PC-9 (cell line): ENCODE results near the gene SLC2A9. TPM values are rescaled to one million over a fixed set of nuclear protein-coding genes. Genes with fewer than 3 reads are reported as not detected.
"Not testable (repeated sequence)": the region's sequence is repeated elsewhere in the genome, so short reads cannot be mapped to it uniquely, and the experiment has no call there.

Experiments used
- BruUV-seq: library from RNA; stranded (reverse); fragments of 400-500 nt; replicated peaks from 2 replicates; lab custom pipeline; 2021; lab: Mats Ljungman, UMichigan
- CTCF ChIA-PET: fragments of 300-600 bp; sonication (Branson Sonifier 250); formaldehyde crosslinking; loops from one replicate; lab custom pipeline; 2022; ENCODE audit warnings: antibody characterized with exemption; lab: Charles Lee
- POLR2A ChIA-PET: fragments of 300-600 bp; sonication (Branson Sonifier 250); formaldehyde crosslinking; loops from one replicate; lab custom pipeline; 2022; ENCODE audit warnings: antibody characterized with exemption; ENCODE audit not compliant: unreplicated experiment; lab: Charles Lee
- DNase-seq, 2 experiments: peaks; one replicate each; pipeline versions ENCODE4 v3.0.0 to v3.0.0-alpha.2; 2015 to 2022; ENCODE audit warnings: mixed read lengths in 1 of 2
- H2AFZ ChIP-seq: fragments of 200-600 bp; sonication (generic); 2 replicates; pipeline ENCODE4 v1.8.1; 2017; ENCODE audit warnings: antibody characterized with exemption
- H3F3A ChIP-seq: fragments of 200-600 bp; sonication (generic); 2 replicates; pipeline ENCODE4 v1.8.1; 2017; ENCODE audit warnings: antibody characterized with exemption, mild to moderate bottlenecking, low read depth; ENCODE audit not compliant: insufficient read depth
- H3K27ac ChIP-seq: fragments of 200-600 bp; sonication (generic); 2 replicates; pipeline ENCODE4 v1.6.1; 2016; ENCODE audit warnings: mixed run types
- H3K27me3 ChIP-seq: fragments of 200-600 bp; sonication (generic); 2 replicates; pipeline ENCODE4 v1.6.1; 2016; ENCODE audit warnings: low read depth, mixed run types; ENCODE audit not compliant: insufficient read depth
- H3K36me3 ChIP-seq: fragments of 200-600 bp; sonication (generic); 2 replicates; pipeline ENCODE4 v1.6.1; 2016; ENCODE audit warnings: low read depth, mixed run types
- H3K4me1 ChIP-seq: fragments of 200-600 bp; sonication (generic); replicated peaks from 2 replicates; pipeline ENCODE4 v1.6.1; 2016; ENCODE audit warnings: mixed run types; ENCODE audit not compliant: insufficient read depth
- H3K4me2 ChIP-seq: fragments of 200-600 bp; sonication (generic); 2 replicates; pipeline ENCODE4 v1.6.1; 2017; ENCODE audit warnings: mixed run types
- H3K4me3 ChIP-seq: fragments of 200-600 bp; sonication (generic); 2 replicates; pipeline ENCODE4 v1.6.1; 2016; ENCODE audit warnings: mixed run types
- H3K79me2 ChIP-seq: fragments of 200-600 bp; sonication (generic); 2 replicates; pipeline ENCODE4 v1.6.1; 2017; ENCODE audit warnings: low read depth, mixed run types
- H3K9me2 ChIP-seq: fragments of 200-600 bp; sonication (generic); 2 replicates; pipeline ENCODE4 v1.8.1; 2017; ENCODE audit warnings: mild to moderate bottlenecking; ENCODE audit not compliant: insufficient read depth
- H3K9me3 ChIP-seq: fragments of 200-600 bp; sonication (generic); 2 replicates; pipeline ENCODE4 v1.8.1; 2016; ENCODE audit warnings: low read depth; ENCODE audit not compliant: insufficient read depth
- H4K20me1 ChIP-seq: fragments of 200-600 bp; sonication (generic); 2 replicates; pipeline ENCODE4 v1.8.1; 2017; ENCODE audit not compliant: insufficient read depth
- EZH2 ChIP-seq: fragments of 200-600 bp; sonication (generic); IDR thresholded peaks from 2 replicates; pipeline ENCODE4 v1.8.0; 2017; ENCODE audit warnings: antibody characterized with exemption, low read depth
- intact Hi-C: fragments of 100-400 bp; cut with micrococcal nuclease; formaldehyde crosslinking; loops from one replicate; pipeline ENCODE4 v1.10.0; 2022; ENCODE audit not compliant: unreplicated experiment
- total RNA-seq: library from RNA; stranded (reverse); gene quantifications from 2 replicates; pipeline ENCODE4 v1.2.3, GENCODE V29; 2021
- TF ChIP-seq, protein P1 (sequence below): fragments of 200-600 bp; sonication (generic); conservative IDR thresholded peaks from 2 replicates; pipeline ENCODE4 v1.6.1; 2017; ENCODE audit warnings: mixed run types, antibody characterized with exemption, mild to moderate bottlenecking, moderate library complexity

Gene SLC2A9
- total RNA-seq, 1 experiment from 2014 or later = 0.28 TPM

- Histone ChIP-seq H3K27me3 (no peaks in the 10 kb centered on the region), H3K4me3 (no peak overlapping the region), H4K20me1 (no peaks in the 10 kb centered on the region), H3K4me2 (no peak overlapping the region), H3K27ac (no peak overlapping the region), H3K79me2 (no peaks in the 10 kb centered on the region), H3K4me1 (no peaks in the 10 kb centered on the region), H3F3A (no peaks in the 10 kb centered on the region), H3K9me3 (no peaks in the 10 kb centered on the region), H2AFZ (no peak overlapping the region), H3K9me2 (no peaks in the 10 kb centered on the region), H3K36me3 (no peaks in the 10 kb centered on the region)
- DNase-seq = no peak
- TF ChIP-seq, protein P1, sequence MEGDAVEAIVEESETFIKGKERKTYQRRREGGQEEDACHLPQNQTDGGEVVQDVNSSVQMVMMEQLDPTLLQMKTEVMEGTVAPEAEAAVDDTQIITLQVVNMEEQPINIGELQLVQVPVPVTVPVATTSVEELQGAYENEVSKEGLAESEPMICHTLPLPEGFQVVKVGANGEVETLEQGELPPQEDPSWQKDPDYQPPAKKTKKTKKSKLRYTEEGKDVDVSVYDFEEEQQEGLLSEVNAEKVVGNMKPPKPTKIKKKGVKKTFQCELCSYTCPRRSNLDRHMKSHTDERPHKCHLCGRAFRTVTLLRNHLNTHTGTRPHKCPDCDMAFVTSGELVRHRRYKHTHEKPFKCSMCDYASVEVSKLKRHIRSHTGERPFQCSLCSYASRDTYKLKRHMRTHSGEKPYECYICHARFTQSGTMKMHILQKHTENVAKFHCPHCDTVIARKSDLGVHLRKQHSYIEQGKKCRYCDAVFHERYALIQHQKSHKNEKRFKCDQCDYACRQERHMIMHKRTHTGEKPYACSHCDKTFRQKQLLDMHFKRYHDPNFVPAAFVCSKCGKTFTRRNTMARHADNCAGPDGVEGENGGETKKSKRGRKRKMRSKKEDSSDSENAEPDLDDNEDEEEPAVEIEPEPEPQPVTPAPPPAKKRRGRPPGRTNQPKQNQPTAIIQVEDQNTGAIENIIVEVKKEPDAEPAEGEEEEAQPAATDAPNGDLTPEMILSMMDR = no peak
- no peak for TF ChIP-seq EZH2
- ChIA-PET POLR2A (no interaction called here), CTCF (no interaction called here)
- intact Hi-C loops = no loop called here
- no TSS peak for BruUV-seq
Measured at GRCh38 chr4:9792381-9792780, 228.9 kb downstream of the SLC2A9 start.

DNA sequence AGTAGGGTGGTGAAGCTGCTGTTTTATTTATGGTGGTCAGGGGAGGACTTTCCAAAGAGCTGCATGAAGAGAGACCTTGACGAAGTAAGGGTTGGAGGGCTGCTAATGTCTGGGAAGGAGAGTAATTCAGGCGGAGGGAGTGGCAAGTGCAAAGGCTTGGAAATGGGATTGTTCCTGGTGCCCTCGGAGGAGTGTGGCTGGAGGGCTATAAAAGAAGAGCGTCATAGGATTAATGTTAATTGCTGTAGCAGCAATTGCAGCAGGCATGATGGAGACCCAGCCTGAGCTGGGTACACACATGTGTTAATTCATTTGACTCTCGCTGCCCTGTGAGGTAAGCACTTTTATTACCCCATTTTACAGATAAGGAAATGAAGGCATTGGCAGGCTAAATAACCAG is 235.4 kb downstream of the SLC2A9 start:
- BruUV-seq = not testable (repeated sequence)

DNA sequence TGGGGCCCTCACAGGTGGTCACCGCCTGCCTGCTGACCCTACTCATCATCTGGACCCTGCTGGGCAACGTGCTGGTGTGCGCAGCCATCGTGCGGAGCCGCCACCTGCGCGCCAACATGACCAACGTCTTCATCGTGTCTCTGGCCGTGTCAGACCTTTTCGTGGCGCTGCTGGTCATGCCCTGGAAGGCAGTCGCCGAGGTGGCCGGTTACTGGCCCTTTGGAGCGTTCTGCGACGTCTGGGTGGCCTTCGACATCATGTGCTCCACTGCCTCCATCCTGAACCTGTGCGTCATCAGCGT is 239.2 kb downstream of the SLC2A9 start:
- no peak for DNase-seq
- Histone ChIP-seq H3K36me3 (no peaks in the 10 kb centered on the region), H3K4me3 (no peak overlapping the region), H3K4me1 (no peaks in the 10 kb centered on the region), H3F3A (no peaks in the 10 kb centered on the region), H3K4me2 (no peak overlapping the region), H4K20me1 (no peaks in the 10 kb centered on the region), H2AFZ (no peak overlapping the region), H3K27me3 (no peaks in the 10 kb centered on the region), H3K9me3 (no peaks in the 10 kb centered on the region), H3K9me2 (no peaks in the 10 kb centered on the region), H3K79me2 (no peaks in the 10 kb centered on the region), H3K27ac (no peak overlapping the region)
- intact Hi-C loops = no loop called here
- ChIA-PET POLR2A (no interaction called here), CTCF (no interaction called here)
- no TSS peak for BruUV-seq
- TF ChIP-seq, protein P1 = no peak
- no peak for TF ChIP-seq EZH2

More for the DNA sequence above, 235.4 kb downstream of the SLC2A9 start:
- H3K4me1 ChIP-seq, DNase-seq, CTCF ChIA-PET, H3K4me2 ChIP-seq, H3K9me2 ChIP-seq, H2AFZ ChIP-seq, POLR2A ChIA-PET, H3K4me3 ChIP-seq, H3K9me3 ChIP-seq, H3K27me3 ChIP-seq, H4K20me1 ChIP-seq, H3K79me2 ChIP-seq, H3K27ac ChIP-seq, H3K36me3 ChIP-seq, intact Hi-C loops, H3F3A ChIP-seq: not testable (repeated sequence)

DNA sequence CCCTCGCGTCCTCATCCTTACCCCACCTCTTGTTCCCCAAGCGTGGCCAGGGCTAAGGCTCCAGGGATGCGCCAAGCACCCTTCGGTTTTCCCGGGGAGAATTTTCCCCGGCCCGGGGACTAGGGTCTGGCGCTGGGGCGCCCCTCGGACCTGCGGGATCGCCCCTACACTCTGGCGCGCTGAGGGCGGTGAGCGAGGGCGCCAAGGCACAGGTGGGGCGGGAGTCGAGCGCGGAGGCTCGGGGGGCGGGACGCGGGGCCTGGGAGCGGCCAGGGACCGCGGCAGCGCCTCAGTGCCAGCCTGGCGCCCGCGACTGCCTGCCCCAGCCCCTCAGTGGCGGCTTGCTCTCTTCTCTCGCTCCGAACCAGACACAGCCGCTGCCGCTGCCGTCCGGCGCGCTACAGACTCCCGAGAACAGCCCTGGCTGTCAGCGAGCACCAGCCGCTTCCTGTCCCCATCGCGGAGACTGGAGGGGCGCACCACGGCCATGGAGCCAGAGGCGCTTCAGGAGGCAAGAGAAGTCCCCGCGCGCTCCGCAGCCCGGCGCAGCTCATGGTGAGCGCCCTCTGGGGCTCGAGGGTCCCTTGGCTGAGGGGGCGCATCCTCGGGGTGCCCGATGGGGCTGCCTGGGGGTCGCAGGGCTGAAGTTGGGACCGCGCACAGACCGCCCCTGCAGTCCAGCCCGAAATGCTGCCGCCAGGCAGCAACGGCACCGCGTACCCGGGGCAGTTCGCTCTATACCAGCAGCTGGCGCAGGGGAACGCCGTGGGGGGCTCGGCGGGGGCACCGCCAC is 239.8 kb downstream of the SLC2A9 start, which contains the start of gene DRD5:
Gene DRD5 (plus strand): TSS at position 292 of the 793 bp plus-strand sequence. CDS start 396 bp downstream, at position 688.
- Histone ChIP-seq H3K9me3 (no peaks in the 10 kb centered on the region), H3K9me2 (no peaks in the 10 kb centered on the region), H3K4me3 (no peak within 1 kb of the TSS), H4K20me1 (no peaks in the 10 kb centered on the region), H3F3A (no peaks in the 10 kb centered on the region), H3K79me2 (no peaks in the 10 kb centered on the region), H3K27me3 (no peaks in the 10 kb centered on the region), H3K27ac (no peak within 1 kb of the TSS), H3K36me3 (no peaks in the 10 kb centered on the region), H3K4me2 (no peak within 1 kb of the TSS), H2AFZ (no peak within 1 kb of the TSS), H3K4me1 (no peaks in the 10 kb centered on the region)
- intact Hi-C loops = no loop called here
- TF ChIP-seq EZH2 = no peak
- TF ChIP-seq, protein P1 = no peak
- ChIA-PET CTCF (no interaction called here), POLR2A (no interaction called here)
- DNase-seq = no peak
- BruUV-seq = no TSS peak
